Progenitor cell of endocrine pancreas (in vitro differentiated cells): Measurements from ENCODE around the gene ST8SIA1. TPM values are rescaled to one million over a fixed set of nuclear protein-coding genes. Genes with fewer than 3 reads are reported as not detected.
A peak's percentile ranks its signal among the peaks of the same experiment; 100 is the strongest.

Experiments
- DNase-seq: peaks from one replicate; pipeline ENCODE4 v3.0.0; 2021; ENCODE audit warnings: low spot score; ENCODE audit not compliant: unreplicated experiment
- H3K27ac Mint-ChIP-seq: 2 replicates; pipeline ENCODE4 v1.8.0; 2021; ENCODE audit warnings: mild to moderate bottlenecking, moderate library complexity, mixed read lengths
- H3K27me3 Mint-ChIP-seq: 2 replicates; pipeline ENCODE4 v1.8.0; 2021; ENCODE audit warnings: mixed read lengths
- H3K36me3 Mint-ChIP-seq: 2 replicates; pipeline ENCODE4 v1.8.0; 2022; ENCODE audit warnings: mixed read lengths; ENCODE audit not compliant: insufficient read depth
- H3K4me1 Mint-ChIP-seq: 2 replicates; pipeline ENCODE4 v1.8.0; 2021; ENCODE audit warnings: low read depth, mixed read lengths
- H3K4me3 Mint-ChIP-seq: 2 replicates; pipeline ENCODE4 v1.8.0; 2021; ENCODE audit warnings: low read depth, mild to moderate bottlenecking, moderate library complexity, mixed read lengths
- H3K9me3 Mint-ChIP-seq: 2 replicates; pipeline ENCODE4 v1.8.0; 2021; ENCODE audit warnings: low read depth, mixed read lengths
- total RNA-seq: library from RNA; stranded (reverse); gene quantifications from 2 replicates; pipeline ENCODE4 v1.2.1, GENCODE V29; 2021
- TF ChIP-seq, protein P1 (sequence below): fragments of 200-600 bp; sonication (generic); IDR thresholded peaks from one replicate; pipeline ENCODE4 v1.5.0; 2021; ENCODE audit warnings: antibody characterized with exemption, mild to moderate bottlenecking; ENCODE audit not compliant: unreplicated experiment

ST8SIA1 gene
- total RNA-seq, 1 donor from 2014 or later: 5.2 TPM

DNA sequence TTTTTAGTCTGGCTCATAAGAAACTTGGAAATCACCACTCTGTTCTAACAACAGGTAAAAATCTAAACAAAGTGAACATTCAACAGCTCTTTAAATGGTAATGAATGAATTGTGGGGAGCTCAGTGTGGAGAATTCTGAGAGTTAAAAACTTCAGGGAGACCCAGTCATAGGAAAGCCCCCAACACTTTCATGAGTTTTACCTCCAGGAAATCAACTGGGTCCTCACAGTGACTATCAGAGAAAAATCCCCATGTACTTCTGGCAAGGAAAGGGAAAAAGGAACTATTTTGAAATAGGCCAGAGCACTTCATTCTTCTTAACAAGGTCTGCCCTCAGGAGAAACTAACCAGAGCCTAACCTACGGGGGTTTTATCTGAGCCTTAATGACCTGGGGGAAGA, 153.8 kb downstream of the ST8SIA1 start:
- H3K4me1 Mint-ChIP-seq: no peaks in the 10 kb centered on the region
- no peak for DNase-seq

DNA sequence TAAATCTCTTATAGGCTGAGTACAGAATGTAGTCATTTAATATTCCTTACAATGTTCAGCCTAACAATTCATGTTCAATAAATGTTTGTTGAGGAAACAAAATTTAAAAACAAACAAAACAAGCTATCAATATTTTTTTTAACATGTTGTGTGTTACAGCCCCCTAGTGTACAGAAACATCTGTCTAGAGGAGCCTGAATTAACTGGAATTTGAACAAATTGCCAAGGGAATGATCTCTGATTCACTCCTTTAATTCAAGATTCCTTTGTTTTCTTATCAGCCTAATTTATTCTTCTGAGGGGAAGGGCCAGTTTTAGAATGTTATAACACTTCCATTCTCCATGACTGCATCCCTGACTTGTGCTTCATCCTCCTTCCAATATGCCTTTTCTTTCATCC, 161.3 kb downstream of the ST8SIA1 start:
- Mint-ChIP-seq H3K27me3 (no peaks in the 10 kb centered on the region), H3K4me1 (no peaks in the 10 kb centered on the region), H3K36me3 (no peaks in the 10 kb centered on the region), H3K4me3 (no peak overlapping the region), H3K9me3 (peaks cover 3% of the 10 kb centered on the region), H3K27ac (no peak overlapping the region)
- DNase-seq: no peak
- TF ChIP-seq, protein P1, sequence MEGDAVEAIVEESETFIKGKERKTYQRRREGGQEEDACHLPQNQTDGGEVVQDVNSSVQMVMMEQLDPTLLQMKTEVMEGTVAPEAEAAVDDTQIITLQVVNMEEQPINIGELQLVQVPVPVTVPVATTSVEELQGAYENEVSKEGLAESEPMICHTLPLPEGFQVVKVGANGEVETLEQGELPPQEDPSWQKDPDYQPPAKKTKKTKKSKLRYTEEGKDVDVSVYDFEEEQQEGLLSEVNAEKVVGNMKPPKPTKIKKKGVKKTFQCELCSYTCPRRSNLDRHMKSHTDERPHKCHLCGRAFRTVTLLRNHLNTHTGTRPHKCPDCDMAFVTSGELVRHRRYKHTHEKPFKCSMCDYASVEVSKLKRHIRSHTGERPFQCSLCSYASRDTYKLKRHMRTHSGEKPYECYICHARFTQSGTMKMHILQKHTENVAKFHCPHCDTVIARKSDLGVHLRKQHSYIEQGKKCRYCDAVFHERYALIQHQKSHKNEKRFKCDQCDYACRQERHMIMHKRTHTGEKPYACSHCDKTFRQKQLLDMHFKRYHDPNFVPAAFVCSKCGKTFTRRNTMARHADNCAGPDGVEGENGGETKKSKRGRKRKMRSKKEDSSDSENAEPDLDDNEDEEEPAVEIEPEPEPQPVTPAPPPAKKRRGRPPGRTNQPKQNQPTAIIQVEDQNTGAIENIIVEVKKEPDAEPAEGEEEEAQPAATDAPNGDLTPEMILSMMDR: peak; percentile 6

More for the DNA sequence above, 153.8 kb downstream of the ST8SIA1 start:
- H3K27me3 Mint-ChIP-seq: no peaks in the 10 kb centered on the region
- peaks cover 7% of the 10 kb centered on the region for H3K9me3 Mint-ChIP-seq
- no peak overlapping the region for H3K4me3 Mint-ChIP-seq
- TF ChIP-seq, protein P1: no peak
- H3K27ac Mint-ChIP-seq: no peak overlapping the region
- H3K36me3 Mint-ChIP-seq: no peaks in the 10 kb centered on the region

DNA sequence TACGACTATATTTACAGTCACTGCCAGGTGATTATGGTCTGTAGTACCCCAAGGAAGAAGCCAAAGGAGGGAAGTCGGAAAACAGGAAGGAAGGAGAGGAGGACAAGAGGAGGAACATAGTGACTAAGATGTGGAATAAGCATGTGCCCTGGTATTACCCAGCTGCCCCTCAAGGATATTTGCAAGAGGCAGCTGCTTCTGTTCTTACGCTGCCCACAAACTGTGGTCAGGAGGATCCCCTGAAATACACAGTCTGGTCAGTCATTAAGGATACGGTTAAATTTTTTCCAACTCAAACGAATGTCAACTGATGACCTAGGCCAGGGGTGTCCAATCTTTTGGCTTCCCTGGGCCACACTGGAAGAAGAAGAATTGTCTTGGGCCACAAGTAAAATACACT, 162.0 kb downstream of the ST8SIA1 start:
- no peak overlapping the region for H3K27ac Mint-ChIP-seq
- no peaks in the 10 kb centered on the region for H3K36me3 Mint-ChIP-seq
- no peaks in the 10 kb centered on the region for H3K4me1 Mint-ChIP-seq
- TF ChIP-seq, protein P1: no peak
- no peak overlapping the region for H3K4me3 Mint-ChIP-seq
- no peaks in the 10 kb centered on the region for H3K27me3 Mint-ChIP-seq
- peaks cover 3% of the 10 kb centered on the region for H3K9me3 Mint-ChIP-seq
- no peak for DNase-seq

DNA sequence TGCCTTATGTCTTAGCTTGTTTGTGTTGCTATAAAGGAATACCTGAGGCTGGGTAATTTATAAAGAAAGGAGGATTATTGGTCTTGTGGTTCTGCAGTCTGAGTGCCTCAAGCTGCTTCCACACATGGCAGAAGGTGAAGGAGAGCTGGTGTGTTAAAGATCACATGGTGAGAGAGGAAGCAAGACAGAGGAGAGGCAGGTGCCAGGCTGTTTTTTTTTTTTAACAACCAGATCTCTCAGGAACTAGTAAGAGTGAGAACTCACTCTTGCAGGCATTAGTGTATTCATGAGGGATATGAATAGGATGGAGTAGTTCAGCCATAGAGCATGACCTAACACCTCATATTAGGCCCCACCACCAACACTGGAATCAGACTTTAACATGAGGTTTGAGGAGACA, 165.1 kb downstream of the ST8SIA1 start:
- Mint-ChIP-seq H3K36me3 (no peaks in the 10 kb centered on the region), H3K9me3 (no peaks in the 10 kb centered on the region), H3K27me3 (no peaks in the 10 kb centered on the region), H3K4me1 (no peaks in the 10 kb centered on the region), H3K4me3 (no peak overlapping the region), H3K27ac (no peak overlapping the region)
- no peak for DNase-seq
- TF ChIP-seq, protein P1: no peak

DNA sequence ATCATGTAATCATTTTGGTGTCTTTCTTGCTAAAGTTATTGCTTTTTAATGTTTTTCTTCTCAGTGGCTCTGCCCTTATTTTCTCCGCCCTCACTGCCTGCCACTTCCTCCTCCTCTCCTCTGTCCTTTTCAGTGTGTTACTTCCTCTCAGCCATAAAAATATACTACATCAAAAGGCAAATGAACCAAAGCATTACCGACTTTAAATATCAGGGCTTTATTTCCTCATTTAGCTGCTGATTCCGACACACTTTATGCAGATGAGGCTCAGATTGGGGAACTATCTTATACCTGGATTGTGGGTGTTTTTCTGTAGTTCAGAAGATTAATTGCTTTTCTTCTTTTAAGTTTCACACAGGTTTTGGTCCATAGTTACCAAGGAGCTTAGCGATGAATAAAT, 170.4 kb downstream of the ST8SIA1 start:
- Mint-ChIP-seq H3K4me3 (no peak overlapping the region), H3K36me3 (no peaks in the 10 kb centered on the region), H3K27me3 (no peaks in the 10 kb centered on the region), H3K27ac (no peak overlapping the region), H3K4me1 (no peaks in the 10 kb centered on the region), H3K9me3 (peaks cover 7% of the 10 kb centered on the region)
- TF ChIP-seq, protein P1: no peak
- no peak for DNase-seq
